Upper lobe of left lung (tissue), 4 donors: ENCODE measurements around the gene CIB1.

Experiments used
- CTCF ChIP-seq, 6 experiments: fragments of 450-650 bp in 4 of 6; fragments of 200-600 bp in 2 of 6; sonication (generic) in 2 of 6; IDR thresholded peaks; one replicate each; pipeline ENCODE4 v1.5.1; 2016 to 2019; ENCODE audit warnings: antibody characterized with exemption in 6 of 6
- POLR2A ChIP-seq, 4 donors: fragments of 450-650 bp; IDR thresholded peaks; one replicate each; pipeline ENCODE4 v1.5.1; 2016 to 2017; ENCODE audit warnings: antibody characterized with exemption in 4 of 4, mild to moderate bottlenecking in 2 of 4

- TF ChIP-seq CTCF (IDR thresholded peaks at IDR 0.05) (no peak), POLR2A (IDR thresholded peaks at IDR 0.05) (no peak)
These were observed 10.3 kb upstream of the CIB1 start for GRCh38 chr15:90243943-90244639.
